Choroid plexus epithelial cell (primary cell): ENCODE results near the gene FBXO36.
A peak's percentile ranks its signal among the peaks of the same experiment; 100 is the strongest.
"Not testable (repeated sequence)": the region's sequence is repeated elsewhere in the genome, so short reads cannot be mapped to it uniquely, and the experiment has no call there.

Experiments
- DNase-seq: peaks from one replicate; pipeline ENCODE4 v3.0.0-alpha.2; 2010; ENCODE audit warnings: low read depth
- H3K4me3 ChIP-seq: 2 replicates; pipeline ENCODE4 v1.5.1; 2011; ENCODE audit warnings: low read depth, mild to moderate bottlenecking, control low read depth, low read length, moderate library complexity
- CTCF ChIP-seq: conservative IDR thresholded peaks from 2 replicates; pipeline ENCODE4 v1.5.1; 2011; ENCODE audit warnings: low read depth, mild to moderate bottlenecking, control low read depth, inconsistent platforms, low read length, moderate library complexity

FBXO36 gene

GRCh38 chr2:229943770-229944449, 21.6 kb downstream of the FBXO36 start:
- peak; percentile 42 for DNase-seq
- H3K4me3 ChIP-seq, result no peak overlapping the region
- no peak for TF ChIP-seq CTCF

GRCh38 chr2:229945975-229946374, 23.7 kb downstream of the FBXO36 start:
- TF ChIP-seq CTCF, result no peak
- H3K4me3 ChIP-seq, result no peak overlapping the region
- no peak for DNase-seq

- no peak overlapping the region for H3K4me3 ChIP-seq
- no peak for TF ChIP-seq CTCF
- no peak for DNase-seq
These were observed 25.2 kb downstream of the FBXO36 start for GRCh38 chr2:229947544-229947943.

GRCh38 chr2:229952256-229952835, 30.0 kb downstream of the FBXO36 start:
- no peak for TF ChIP-seq CTCF
- H3K4me3 ChIP-seq, result no peak overlapping the region
- DNase-seq, result no peak

GRCh38 chr2:229955663-229956062, 33.4 kb downstream of the FBXO36 start:
- TF ChIP-seq CTCF, result no peak
- no peak for DNase-seq
- no peak overlapping the region for H3K4me3 ChIP-seq

GRCh38 chr2:229956491-229956890, 34.2 kb downstream of the FBXO36 start:
- no peak overlapping the region for H3K4me3 ChIP-seq
- DNase-seq, result no peak
- no peak for TF ChIP-seq CTCF

- peak; percentile 10 for DNase-seq
- H3K4me3 ChIP-seq, result not testable (repeated sequence)
These were observed 41.3 kb downstream of the FBXO36 start for GRCh38 chr2:229963596-229963995.
